ENCODE data around the gene PRDX1.
"Not testable (repeated sequence)": the region's sequence is repeated elsewhere in the genome, so short reads cannot be mapped to it uniquely, and the experiment has no call there.

The PRDX1 gene

DNA sequence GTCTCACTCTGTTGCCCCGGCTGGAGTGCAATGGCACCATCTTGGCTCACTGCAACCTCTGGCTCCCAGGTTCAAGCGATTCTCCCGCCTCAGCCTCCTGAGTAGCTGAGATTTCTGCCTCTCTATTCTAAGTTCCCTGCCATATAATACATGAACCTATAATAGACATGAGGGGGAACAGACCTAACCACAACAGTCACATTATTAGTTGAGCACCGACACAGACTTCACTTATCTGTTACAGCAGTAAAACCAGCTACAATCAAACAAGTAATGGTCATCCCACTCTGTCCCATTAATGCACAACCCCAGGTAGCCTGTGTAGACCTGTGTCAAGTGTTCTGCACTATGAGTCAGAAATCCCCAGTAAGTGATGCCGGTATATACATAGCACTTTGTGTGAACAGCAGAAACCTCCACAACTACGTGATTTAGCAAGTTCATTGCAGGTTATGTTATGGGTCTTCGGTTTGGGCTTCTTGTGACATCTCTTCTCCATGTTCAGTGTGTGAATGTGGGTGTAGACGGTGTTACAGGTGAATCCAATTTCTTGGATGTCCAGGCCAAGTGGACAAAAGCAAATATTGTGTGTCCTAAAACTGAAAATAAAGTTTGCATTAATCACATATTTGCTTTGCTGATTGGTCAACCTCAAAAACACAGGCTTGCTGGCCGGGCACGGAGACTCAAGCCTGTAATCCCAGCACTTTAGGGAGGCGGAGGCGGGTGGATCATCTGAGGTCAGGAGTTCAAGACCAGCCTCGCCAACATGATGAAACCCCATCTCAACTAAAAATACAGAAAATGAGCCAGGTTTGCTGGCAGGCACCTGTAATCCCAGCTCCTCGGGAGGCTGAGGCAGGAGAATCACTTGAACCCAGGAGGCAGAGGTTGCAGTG, 18.0 kb downstream of the PRDX1 start:
- no peak for DNase-seq (ENCODE audit: low read depth)

- no peak for DNase-seq (ENCODE audit: low read depth)
These were observed 20.2 kb downstream of the PRDX1 start for GRCh38 chr1:45501505-45501859.

DNA sequence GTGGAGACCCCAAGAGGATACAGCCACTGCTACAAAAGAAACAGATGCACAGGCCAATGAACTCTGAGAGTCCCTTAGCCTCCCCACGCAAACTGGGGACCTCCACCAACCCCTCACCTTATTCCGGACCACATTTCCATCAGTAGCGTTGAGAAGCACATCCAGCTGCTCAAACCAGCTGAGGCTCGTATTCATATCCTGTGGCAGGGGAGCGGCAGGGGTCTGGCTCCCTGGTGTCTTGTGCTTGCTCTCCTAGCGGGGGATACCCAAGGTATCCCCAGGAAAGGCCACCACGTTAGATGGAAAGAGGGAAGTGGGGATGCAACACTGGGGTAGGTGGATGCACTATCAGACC, 22.3 kb downstream of the PRDX1 start:
- no peak for DNase-seq (ENCODE audit: low read depth)

DNA sequence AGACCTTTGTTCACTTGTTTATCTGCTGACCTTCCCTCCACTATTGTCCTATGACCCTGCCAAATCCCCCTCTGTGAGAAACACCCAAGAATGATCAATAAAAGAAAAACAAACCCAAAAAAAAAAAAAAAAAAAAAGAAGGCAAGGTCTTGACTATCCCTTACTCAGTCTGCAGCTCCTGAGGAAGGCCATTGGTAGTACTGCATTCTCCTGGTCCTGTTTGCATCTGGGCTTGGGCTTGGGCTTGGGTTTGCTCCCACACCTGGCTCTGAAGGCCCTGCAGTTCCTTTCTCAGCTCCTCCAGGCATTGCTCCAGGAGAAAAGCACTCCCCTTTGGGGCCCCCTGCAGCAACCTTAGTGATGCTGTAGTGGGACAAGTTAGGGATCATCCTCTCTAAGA, 23.4 kb downstream of the PRDX1 start:
- no peak for DNase-seq (ENCODE audit: low read depth)

DNA sequence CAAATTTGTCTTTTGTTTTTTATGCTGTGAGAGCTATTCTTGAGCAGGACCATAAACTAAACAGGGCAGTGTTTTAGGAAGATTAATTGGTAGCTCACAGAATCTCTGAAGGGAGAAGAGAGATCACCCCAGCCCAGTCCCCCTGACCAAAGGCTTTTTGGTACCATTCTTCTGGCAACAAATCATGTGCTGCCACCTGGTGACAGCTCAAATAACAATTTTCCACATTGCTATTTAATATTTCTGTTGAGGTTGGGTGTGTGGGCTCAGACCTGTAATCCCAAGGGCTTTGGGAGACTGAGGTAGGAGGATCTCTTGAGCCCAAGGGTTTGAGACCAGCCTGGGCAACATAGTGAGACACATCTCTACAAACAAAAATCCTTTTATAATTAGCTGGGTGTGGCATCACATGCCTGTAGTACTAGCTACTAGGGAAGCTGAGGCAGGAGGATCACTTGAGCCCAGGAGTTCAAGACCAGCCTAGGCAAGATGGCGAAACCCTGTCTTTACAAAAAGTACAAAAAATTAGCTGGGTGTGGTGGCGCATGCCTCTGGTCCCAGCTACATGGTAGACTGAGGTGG, 28.5 kb downstream of the PRDX1 start:
- peak; percentile 60 for DNase-seq (ENCODE audit: low read depth)

GRCh38 chr1:45492691-45493090, 29.0 kb downstream of the PRDX1 start:
- DNase-seq (ENCODE audit: low read depth) = no peak

GRCh38 chr1:45491487-45492260, 30.0 kb downstream of the PRDX1 start:
- DNase-seq (ENCODE audit: low read depth) = no peak

DNA sequence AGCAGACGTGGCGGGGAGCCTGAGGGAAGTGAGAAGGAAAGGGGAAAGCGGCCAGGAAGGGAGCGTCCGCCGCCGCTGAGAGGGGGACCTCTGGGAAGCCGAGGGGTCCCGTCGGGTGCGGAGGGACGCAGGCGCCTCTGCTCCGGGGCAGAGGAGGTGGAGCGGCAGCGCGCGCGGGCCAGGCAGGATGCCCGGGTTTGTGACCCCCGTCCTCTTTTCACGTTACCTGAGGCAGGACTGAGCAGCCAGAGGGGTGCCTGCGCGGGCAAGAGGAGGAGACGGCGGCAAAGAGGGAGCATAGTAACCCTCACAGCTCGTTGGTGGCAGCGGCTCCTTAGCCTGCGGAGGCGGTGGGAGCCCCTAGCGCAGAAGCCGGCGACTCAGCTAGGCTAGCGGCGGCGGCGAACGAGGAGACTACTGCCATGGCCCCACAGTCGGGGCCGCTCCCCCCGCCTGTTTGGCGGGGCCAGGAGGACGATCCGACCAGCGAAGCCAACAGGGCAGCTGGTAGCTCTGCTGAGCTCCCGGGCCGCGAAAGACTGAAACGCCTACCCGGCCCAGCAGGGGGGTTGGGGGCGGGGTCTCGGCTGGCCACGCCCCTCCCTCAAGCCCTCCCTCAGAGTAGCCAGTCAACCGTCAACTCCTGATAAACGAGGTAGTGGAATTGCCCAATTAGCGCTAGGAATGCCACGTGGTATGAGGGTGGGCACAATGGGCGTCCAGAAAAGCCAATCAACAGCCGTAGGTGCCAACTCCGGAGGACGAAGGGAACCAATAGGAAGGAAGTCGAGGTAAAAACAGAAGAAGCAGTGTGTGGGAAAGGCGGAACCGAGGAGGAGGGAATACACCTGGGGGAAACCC, 30.8 kb downstream of the PRDX1 start, which contains the start of gene TESK2:
TSS of gene TESK2 (minus strand) at position 538 of the 861 bp plus-strand sequence. CDS start 33,378 bp downstream, outside the sequence.
- peak; percentile 100 for DNase-seq (ENCODE audit: low read depth)

GRCh38 chr1:45490121-45490625, 31.5 kb downstream of the PRDX1 start:
- peak; percentile 41 for DNase-seq (ENCODE audit: low read depth)

- not testable (repeated sequence) for DNase-seq (ENCODE audit: low read depth)
These were observed 32.3 kb downstream of the PRDX1 start for GRCh38 chr1:45489379-45489778.

DNA sequence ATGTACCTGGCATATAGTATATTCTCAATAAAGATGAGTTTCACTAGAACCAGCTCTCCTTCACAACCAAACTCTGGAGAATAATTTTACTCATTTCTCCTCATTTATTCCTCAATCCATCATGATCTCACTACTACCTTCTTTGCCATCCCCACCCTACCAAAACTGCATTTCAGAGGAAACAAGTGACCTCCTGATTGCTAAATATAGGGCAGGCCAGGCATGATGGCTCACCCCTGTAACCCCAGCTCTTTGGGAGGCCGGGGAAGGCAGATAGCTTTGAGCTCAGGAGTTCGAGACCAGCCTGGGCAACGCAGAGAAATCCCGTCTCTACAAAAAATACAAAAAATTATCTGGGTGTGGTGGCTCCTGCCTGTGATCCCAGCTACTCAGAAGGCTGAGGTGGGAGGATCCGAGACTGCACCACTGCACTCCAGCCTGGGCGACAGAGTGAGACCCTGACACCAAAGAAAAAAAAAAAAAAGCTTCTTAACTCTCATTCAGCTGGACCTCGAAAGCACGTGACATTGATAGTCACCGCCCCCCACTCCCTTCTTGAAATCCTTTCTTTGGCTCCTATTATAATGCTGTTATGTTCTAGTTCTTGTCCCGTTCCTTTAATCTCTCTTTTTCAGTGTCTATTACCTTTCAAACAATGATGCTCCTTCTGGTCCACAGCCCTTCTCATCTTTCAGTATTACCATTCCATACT, 32.9 kb downstream of the PRDX1 start:
- no peak for DNase-seq (ENCODE audit: low read depth)

- DNase-seq (ENCODE audit: low read depth) = no peak
These were observed 35.7 kb downstream of the PRDX1 start for GRCh38 chr1:45485949-45486348.

DNA sequence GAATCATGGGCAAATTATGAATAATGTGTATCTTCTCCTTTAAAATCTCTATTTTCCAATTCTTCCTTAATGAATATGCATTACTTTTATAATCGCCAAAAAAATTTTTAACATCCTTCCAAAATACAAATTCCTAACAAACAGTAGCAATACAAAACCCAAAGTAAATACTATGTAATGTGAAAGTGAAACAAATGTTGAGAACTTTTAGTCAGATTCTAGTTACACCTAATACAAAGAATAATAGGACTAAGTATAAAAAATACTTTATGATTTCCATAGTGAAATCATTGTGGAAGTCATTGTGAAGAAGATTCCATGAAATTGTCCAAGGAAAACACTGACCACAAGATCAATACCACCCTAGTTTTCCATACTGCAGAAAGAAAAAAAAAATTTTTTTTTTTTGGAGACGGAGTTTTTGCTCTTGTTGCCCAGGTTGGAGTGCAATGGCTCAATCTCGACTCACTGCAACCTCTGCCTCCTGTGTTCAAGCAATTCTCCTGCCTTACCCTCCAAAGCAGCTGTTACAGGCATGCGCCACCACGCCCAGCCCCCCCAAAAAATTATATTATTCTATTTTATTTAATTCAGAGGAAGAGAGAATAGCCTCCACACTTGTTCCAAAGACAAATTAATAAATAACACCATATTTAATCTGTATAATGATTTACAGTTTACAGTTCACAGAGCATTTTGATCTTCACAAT, 42.5 kb downstream of the PRDX1 start:
- no peak for DNase-seq (ENCODE audit: low read depth)

GRCh38 chr1:45478121-45478814, 43.4 kb downstream of the PRDX1 start:
- DNase-seq (ENCODE audit: low read depth) = no peak

GRCh38 chr1:45477646-45478045, 44.0 kb downstream of the PRDX1 start:
- no peak for DNase-seq (ENCODE audit: low read depth)

GRCh38 chr1:45474194-45474593, 47.5 kb downstream of the PRDX1 start:
- DNase-seq (ENCODE audit: low read depth) = not testable (repeated sequence)

DNA sequence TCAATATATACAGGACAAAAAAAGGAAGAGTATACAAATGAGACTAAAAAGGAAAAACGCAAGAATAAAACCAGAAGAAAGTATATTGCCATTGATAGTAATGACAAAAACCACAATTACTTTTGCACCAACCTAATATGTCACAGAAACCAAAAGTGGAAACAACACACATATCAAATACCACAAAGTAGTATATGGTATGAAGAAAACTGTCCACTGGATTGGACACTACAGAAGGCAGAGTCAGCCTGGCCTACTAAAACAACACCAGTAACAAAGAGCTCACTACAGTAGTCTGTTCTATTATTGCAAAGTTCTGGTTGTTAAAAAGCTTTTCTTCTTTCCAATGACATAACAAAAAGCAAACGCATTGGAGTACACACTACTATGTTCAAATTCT, 48.4 kb downstream of the PRDX1 start:
- no peak for DNase-seq (ENCODE audit: low read depth)

DNA sequence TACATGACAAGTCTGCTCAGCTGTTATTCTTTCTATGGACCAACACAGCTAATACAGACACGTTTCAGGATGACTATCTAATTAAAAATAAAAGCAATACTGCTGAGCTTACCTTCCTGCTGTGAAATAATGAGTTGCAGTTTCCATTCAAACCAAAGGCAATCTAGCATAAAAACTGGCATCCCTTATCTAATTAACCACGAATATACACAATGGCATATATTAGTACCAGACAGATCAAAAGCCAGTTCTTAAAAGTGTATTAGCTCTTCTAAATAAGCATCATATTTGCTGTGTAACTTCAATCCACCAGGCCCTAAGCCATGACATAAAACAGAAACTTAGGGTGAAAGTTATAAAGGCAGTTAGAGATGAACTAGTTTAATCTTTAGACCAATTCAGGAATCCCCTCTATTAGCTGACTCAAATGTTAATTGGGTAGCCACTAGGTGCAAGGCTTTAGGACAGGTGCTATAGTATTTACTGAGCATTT, 51.3 kb downstream of the PRDX1 start:
- DNase-seq (ENCODE audit: low read depth) = no peak

DNA sequence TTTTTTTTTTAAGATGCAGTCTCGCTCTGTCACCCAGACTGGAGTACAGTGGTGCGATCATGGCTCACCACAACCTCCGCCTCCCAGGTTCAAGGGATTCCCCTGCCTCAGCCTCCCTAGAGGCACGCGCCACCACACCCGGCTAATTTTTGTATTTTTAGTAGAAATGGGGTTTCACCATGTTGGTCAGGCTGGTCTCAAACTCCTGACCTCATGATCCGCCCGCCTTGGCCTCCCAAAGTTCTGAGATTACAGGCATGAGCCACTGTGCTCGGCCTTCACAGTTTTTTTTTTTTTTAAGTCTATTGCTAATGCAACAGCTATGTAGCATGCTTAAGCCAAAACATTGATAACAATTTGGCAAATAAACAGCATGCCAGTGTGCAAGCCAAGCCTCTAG, 54.3 kb downstream of the PRDX1 start:
- peak; percentile 28 for DNase-seq (ENCODE audit: low read depth)

GRCh38 chr1:45465277-45465676, 56.4 kb downstream of the PRDX1 start:
- DNase-seq (ENCODE audit: low read depth) = no peak

Data from iris pigment epithelial cell (primary cell).